Ovary (tissue), 3 donors: ENCODE measurements around the gene TBC1D5.

Experiments
- EP300 ChIP-seq: sonication (generic); formaldehyde crosslinking; IDR thresholded peaks from one replicate; pipeline ENCODE4 v1.6.1; 2017; ENCODE audit warnings: antibody characterized with exemption
- POLR2A ChIP-seq: fragments of 450-650 bp; IDR thresholded peaks from one replicate; pipeline ENCODE4 v1.6.1; 2017; ENCODE audit warnings: antibody characterized with exemption, mild to moderate bottlenecking, moderate library complexity
- TF ChIP-seq, protein P1 (sequence below), 3 donors: fragments of 450-650 bp in 2 of 3; fragments of 200-600 bp in 1 of 3; IDR thresholded peaks; one replicate each; pipeline versions ENCODE4 v1.5.1 to v1.8.0; 2016 to 2022; ENCODE audit warnings: antibody characterized with exemption in 3 of 3, mild to moderate bottlenecking in 1 of 3
- donor health status: DM: no; HTN: no; CAD: no.

DNA sequence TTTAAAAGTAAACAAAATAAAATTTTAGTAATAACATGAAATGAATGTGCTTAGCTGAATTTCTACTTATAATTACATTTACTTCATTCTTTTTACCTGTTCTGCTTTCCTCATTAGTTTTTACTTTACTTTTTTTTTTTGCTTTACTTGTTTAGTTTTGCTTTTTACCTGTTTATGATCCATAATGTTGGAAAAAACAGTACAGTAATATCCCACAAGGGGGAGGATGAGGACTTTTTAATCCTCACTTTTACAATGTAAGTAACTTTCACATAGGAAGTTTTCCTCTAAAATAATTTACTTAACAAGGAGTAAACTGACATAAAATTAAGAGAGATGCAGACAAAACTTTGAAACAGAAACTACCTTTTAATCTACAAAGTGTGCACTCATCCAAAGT lies 268.7 kb downstream of the TBC1D5 start:
- TF ChIP-seq, protein P1, sequence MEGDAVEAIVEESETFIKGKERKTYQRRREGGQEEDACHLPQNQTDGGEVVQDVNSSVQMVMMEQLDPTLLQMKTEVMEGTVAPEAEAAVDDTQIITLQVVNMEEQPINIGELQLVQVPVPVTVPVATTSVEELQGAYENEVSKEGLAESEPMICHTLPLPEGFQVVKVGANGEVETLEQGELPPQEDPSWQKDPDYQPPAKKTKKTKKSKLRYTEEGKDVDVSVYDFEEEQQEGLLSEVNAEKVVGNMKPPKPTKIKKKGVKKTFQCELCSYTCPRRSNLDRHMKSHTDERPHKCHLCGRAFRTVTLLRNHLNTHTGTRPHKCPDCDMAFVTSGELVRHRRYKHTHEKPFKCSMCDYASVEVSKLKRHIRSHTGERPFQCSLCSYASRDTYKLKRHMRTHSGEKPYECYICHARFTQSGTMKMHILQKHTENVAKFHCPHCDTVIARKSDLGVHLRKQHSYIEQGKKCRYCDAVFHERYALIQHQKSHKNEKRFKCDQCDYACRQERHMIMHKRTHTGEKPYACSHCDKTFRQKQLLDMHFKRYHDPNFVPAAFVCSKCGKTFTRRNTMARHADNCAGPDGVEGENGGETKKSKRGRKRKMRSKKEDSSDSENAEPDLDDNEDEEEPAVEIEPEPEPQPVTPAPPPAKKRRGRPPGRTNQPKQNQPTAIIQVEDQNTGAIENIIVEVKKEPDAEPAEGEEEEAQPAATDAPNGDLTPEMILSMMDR (IDR thresholded peaks at IDR 0.05), result no peak
- no peak for TF ChIP-seq POLR2A
- TF ChIP-seq EP300, result no peak
